Measurements from ENCODE around the gene USP35. TPM values are rescaled to one million over a fixed set of nuclear protein-coding genes. Genes with fewer than 3 reads are reported as not detected.

Gene USP35
- total and polyA plus RNA-seq, 8 donors, result 2.2 to 13.0 (median 4.4) TPM

GRCh38 chr11:78195917-78196560 lies 7.3 kb downstream of the USP35 start:
- DNase-seq (peak in 1 of 6 donors; percentile 55), FAIRE-seq (no peak), ATAC-seq (no peak)
- Histone ChIP-seq H3K9me3 (no peaks in the 10 kb centered on the region), H3K27me3 (no peaks in the 10 kb centered on the region), H3K27ac (no peak overlapping the region), H3K36me3 (peaks cover 0 to 4% (median 0%) of the 10 kb centered on the region in 3 donors), H3K4me1 (peaks cover 11 to 29% (median 21%) of the 10 kb centered on the region in 3 donors), H3K4me3 (no peak overlapping the region)
- no peak for TF ChIP-seq CTCF (IDR thresholded peaks at IDR 0.05)
- WGBS, 2 donors, result 77 to 81% methylated on average over 55 to 60 of the region's 60 CpGs
- intact Hi-C loops (cut with DNase I), result no loop called here

GRCh38 chr11:78196661-78197091 lies 8.0 kb downstream of the USP35 start:
- Histone ChIP-seq H3K27ac (no peak overlapping the region), H3K27me3 (no peaks in the 10 kb centered on the region), H3K36me3 (peaks cover 0 to 6% (median 0%) of the 10 kb centered on the region in 3 donors), H3K4me3 (no peak overlapping the region), H3K4me1 (peaks cover 11 to 29% (median 21%) of the 10 kb centered on the region in 3 donors), H3K9me3 (no peaks in the 10 kb centered on the region)
- ATAC-seq, result no peak
- WGBS, 2 donors, result 88 to 91% methylated on average over 40 of the region's 40 CpGs
- FAIRE-seq, result no peak
- intact Hi-C loops (cut with DNase I), result no loop called here
- no peak for TF ChIP-seq CTCF (IDR thresholded peaks at IDR 0.05)
- peak in 1 of 6 donors; percentile 60 for DNase-seq

- Histone ChIP-seq H3K27ac (no peak overlapping the region), H3K27me3 (no peaks in the 10 kb centered on the region), H3K4me1 (peaks cover 3 to 20% (median 14%) of the 10 kb centered on the region in 3 donors), H3K9me3 (no peaks in the 10 kb centered on the region), H3K4me3 (no peak overlapping the region), H3K36me3 (peaks cover 0 to 6% (median 0%) of the 10 kb centered on the region in 3 donors)
- ATAC-seq, result no peak
- no peak for FAIRE-seq
- no peak for TF ChIP-seq CTCF (IDR thresholded peaks at IDR 0.05)
- DNase-seq, result peak in 2 of 6 donors; percentile 43 to 46
- intact Hi-C loops (cut with DNase I), result no loop called here
- WGBS, 2 donors, result 91 to 96% methylated on average over 8 of the region's 8 CpGs
These were observed 9.1 kb downstream of the USP35 start for GRCh38 chr11:78197816-78198215.

- DNase-seq (peak in 1 of 6 donors; percentile 41), FAIRE-seq (no peak), ATAC-seq (no peak)
- H3K27ac ChIP-seq, result no peak overlapping the region
- no peaks in the 10 kb centered on the region for H3K27me3 ChIP-seq
- 97% methylated on average over 6 of the region's 6 CpGs for WGBS, 2 donors
- H3K9me3 ChIP-seq, result no peaks in the 10 kb centered on the region
- intact Hi-C loops (cut with DNase I), result no loop called here
- peaks cover 0 to 6% (median 0%) of the 10 kb centered on the region in 3 donors for H3K36me3 ChIP-seq
- TF ChIP-seq CTCF (IDR thresholded peaks at IDR 0.05), result no peak
- peaks cover 0 to 8% (median 2%) of the 10 kb centered on the region in 3 donors for H3K4me1 ChIP-seq
- H3K4me3 ChIP-seq, result no peak overlapping the region
These were observed 10.4 kb downstream of the USP35 start for GRCh38 chr11:78199015-78199652.

- intact Hi-C loops (cut with DNase I), result no loop called here
- peaks cover 0 to 6% (median 0%) of the 10 kb centered on the region in 3 donors for H3K36me3 ChIP-seq
- DNase-seq, result no peak
These were observed 10.9 kb downstream of the USP35 start for GRCh38 chr11:78199653-78200015.

More at GRCh38 chr11:78199653-78200015, 10.9 kb downstream of the USP35 start:
- Histone ChIP-seq H3K27ac (no peak overlapping the region), H3K4me3 (no peak overlapping the region), H3K9me3 (no peaks in the 10 kb centered on the region), H3K4me1 (peaks cover 0 to 3% (median 0%) of the 10 kb centered on the region in 3 donors), H3K27me3 (no peaks in the 10 kb centered on the region)
- TF ChIP-seq CTCF (IDR thresholded peaks at IDR 0.05), result no peak
- FAIRE-seq (no peak), ATAC-seq (no peak)
- WGBS, 2 donors, result 93 to 96% methylated on average over 5 of the region's 5 CpGs
